Smooth muscle cell (in vitro differentiated cells): ENCODE results near the gene PGBD5. TPM values are rescaled to one million over a fixed set of nuclear protein-coding genes. Genes with fewer than 3 reads are reported as not detected.

Experiments used
- DNase-seq: peaks from one replicate; lab custom pipeline; 2025; ENCODE audit not compliant: unreplicated experiment; lab: John Stamatoyannopoulos, UW
- H2AFZ ChIP-seq: fragments of 200-600 bp; sonication (generic); 2 replicates; pipeline ENCODE4 v1.6.0; 2016; ENCODE audit warnings: antibody characterized with exemption, low read depth, mild to moderate bottlenecking
- H3F3A ChIP-seq: fragments of 200-600 bp; sonication (generic); 2 replicates; pipeline ENCODE4 v1.6.0; 2017; ENCODE audit warnings: antibody characterized with exemption, low read depth
- H3K27ac ChIP-seq: fragments of 200-600 bp; sonication (generic); 2 replicates; pipeline ENCODE4 v1.5.1; 2016; ENCODE audit warnings: low read depth, mild to moderate bottlenecking
- H3K27me3 ChIP-seq: fragments of 200-600 bp; sonication (generic); 2 replicates; pipeline ENCODE4 v1.6.1; 2016; ENCODE audit warnings: low read depth, mild to moderate bottlenecking
- H3K36me3 ChIP-seq: fragments of 200-600 bp; sonication (generic); 2 replicates; pipeline ENCODE4 v1.5.1; 2016; ENCODE audit warnings: low read depth
- H3K4me1 ChIP-seq: fragments of 200-600 bp; sonication (generic); 2 replicates; pipeline ENCODE4 v1.5.1; 2016; ENCODE audit warnings: low read depth
- H3K4me2 ChIP-seq: fragments of 200-600 bp; sonication (generic); 2 replicates; pipeline ENCODE4 v1.6.0; 2016; ENCODE audit warnings: mild to moderate bottlenecking
- H3K4me3 ChIP-seq: fragments of 200-600 bp; sonication (generic); 2 replicates; pipeline ENCODE4 v1.5.1; 2016; ENCODE audit warnings: mild to moderate bottlenecking
- H3K79me2 ChIP-seq: fragments of 200-600 bp; sonication (generic); 2 replicates; pipeline ENCODE4 v1.6.0; 2016; ENCODE audit warnings: low read depth, mild to moderate bottlenecking
- H3K9ac ChIP-seq: fragments of 200-600 bp; sonication (generic); 2 replicates; pipeline ENCODE4 v1.6.0; 2016; ENCODE audit warnings: low read depth
- H3K9me3 ChIP-seq: fragments of 200-600 bp; sonication (generic); replicated peaks from 2 replicates; pipeline ENCODE4 v1.5.1; 2016; ENCODE audit warnings: low read depth
- H4K20me1 ChIP-seq: fragments of 200-600 bp; sonication (generic); 2 replicates; pipeline ENCODE4 v1.6.0; 2016; ENCODE audit warnings: low read depth
- WGBS: methylation state at CpG from one replicate; pipeline ENCODE4 v1.1.7; 2016; ENCODE audit warnings: low lambda C conversion rate; 5-methylcytosine and 5-hydroxymethylcytosine counted together
- polyA plus RNA-seq: library from polyadenylated mRNA; unstranded; fragments of >200 nt; fragmentation: Nextera tagmentation; extraction: Ambion mirVana; gene quantifications from 2 replicates; pipeline ENCODE4 v1.2.1, GENCODE V29; 2016
- total RNA-seq: library from RNA; depleted of rRNA; stranded (reverse); fragments of >200 nt; gene quantifications from 2 replicates; pipeline ENCODE4 v1.2.3, GENCODE V29; 2014
- TF ChIP-seq, protein P1 (sequence below): fragments of 200-600 bp; sonication (generic); IDR thresholded peaks from 2 replicates; pipeline ENCODE4 v1.5.1; 2017; ENCODE audit warnings: borderline replicate concordance, mild to moderate bottlenecking, antibody characterized with exemption; ENCODE audit not compliant: insufficient read depth, poor library complexity, severe bottlenecking

PGBD5 gene
- total and polyA plus RNA-seq, 2 experiments from 2014 or later: 0.83 to 0.94 TPM

DNA sequence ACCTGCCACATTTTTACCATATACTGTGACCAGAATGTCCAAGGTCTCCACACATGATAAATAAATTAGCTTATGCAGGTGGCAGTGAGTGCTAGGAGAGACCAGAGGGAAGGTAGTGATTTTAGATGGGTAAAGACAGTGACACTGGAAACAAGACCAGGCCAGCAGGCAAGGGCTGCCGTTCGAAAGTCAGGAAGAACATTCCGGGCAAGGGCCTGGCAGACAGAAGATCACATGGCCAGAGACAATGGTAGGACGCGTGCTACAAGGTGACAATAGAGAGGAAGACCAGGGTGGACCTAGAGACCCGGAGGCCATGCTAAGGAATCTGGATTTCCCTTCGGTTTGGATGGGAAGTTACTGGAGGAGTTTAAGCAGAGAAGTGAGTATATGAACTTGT is 9.7 kb downstream of the PGBD5 start:
- Histone ChIP-seq H3K9ac (no peak overlapping the region), H3K27ac (no peak overlapping the region), H4K20me1 (no peaks in the 10 kb centered on the region), H3K4me1 (no peaks in the 10 kb centered on the region), H3K79me2 (no peaks in the 10 kb centered on the region), H3K36me3 (no peaks in the 10 kb centered on the region), H3K27me3 (peaks cover 6% of the 10 kb centered on the region), H3K9me3 (no peaks in the 10 kb centered on the region), H3K4me3 (no peak overlapping the region), H3F3A (no peaks in the 10 kb centered on the region), H3K4me2 (no peak overlapping the region), H2AFZ (no peak overlapping the region)
- DNase-seq: no peak
- TF ChIP-seq, protein P1, sequence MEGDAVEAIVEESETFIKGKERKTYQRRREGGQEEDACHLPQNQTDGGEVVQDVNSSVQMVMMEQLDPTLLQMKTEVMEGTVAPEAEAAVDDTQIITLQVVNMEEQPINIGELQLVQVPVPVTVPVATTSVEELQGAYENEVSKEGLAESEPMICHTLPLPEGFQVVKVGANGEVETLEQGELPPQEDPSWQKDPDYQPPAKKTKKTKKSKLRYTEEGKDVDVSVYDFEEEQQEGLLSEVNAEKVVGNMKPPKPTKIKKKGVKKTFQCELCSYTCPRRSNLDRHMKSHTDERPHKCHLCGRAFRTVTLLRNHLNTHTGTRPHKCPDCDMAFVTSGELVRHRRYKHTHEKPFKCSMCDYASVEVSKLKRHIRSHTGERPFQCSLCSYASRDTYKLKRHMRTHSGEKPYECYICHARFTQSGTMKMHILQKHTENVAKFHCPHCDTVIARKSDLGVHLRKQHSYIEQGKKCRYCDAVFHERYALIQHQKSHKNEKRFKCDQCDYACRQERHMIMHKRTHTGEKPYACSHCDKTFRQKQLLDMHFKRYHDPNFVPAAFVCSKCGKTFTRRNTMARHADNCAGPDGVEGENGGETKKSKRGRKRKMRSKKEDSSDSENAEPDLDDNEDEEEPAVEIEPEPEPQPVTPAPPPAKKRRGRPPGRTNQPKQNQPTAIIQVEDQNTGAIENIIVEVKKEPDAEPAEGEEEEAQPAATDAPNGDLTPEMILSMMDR: no peak
- 96% methylated on average over 7 of the region's 7 CpGs for WGBS

DNA sequence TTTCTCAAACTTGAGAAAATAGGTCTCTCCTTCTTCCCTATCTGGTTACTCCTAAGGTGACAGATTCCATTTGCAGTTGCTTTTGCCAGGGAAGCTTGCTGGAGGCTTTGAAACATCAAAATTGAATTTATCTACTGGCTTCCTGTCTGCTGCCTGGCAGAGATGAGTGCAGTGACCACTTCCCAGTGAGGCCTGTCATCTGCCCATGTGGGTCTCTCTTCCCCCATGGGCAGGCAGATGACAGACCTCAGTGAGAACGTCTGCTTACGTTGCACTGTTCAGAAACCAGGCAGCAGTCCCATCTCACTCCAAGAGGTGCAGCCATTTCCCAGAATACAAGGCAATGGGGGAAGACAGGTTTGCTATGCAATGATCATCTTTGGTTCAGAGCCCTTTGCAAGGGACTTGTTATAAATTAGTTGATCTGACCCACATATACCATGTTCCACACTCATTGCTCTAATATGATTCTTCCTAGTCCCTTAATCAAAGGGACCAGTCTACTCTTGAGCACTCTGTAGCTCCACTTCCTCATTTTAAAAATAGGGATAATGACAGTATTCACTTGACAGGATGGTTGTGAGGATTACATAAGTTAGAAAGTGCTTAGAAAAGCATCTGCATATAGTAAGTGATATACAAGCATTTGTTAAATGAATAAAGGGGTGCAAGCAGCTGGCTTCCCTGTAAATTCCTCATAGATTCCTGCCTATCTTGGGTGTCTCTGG is 10.6 kb downstream of the PGBD5 start:
- Histone ChIP-seq H2AFZ (no peak overlapping the region), H3K9ac (no peak overlapping the region), H3K4me1 (no peaks in the 10 kb centered on the region), H3F3A (no peaks in the 10 kb centered on the region), H3K27me3 (peaks cover 4% of the 10 kb centered on the region), H3K4me2 (no peak overlapping the region), H3K9me3 (no peaks in the 10 kb centered on the region), H3K4me3 (no peak overlapping the region), H3K79me2 (no peaks in the 10 kb centered on the region), H3K27ac (no peak overlapping the region), H4K20me1 (no peaks in the 10 kb centered on the region), H3K36me3 (no peaks in the 10 kb centered on the region)
- 85% methylated on average over 2 of the region's 2 CpGs for WGBS
- no peak for DNase-seq
- TF ChIP-seq, protein P1: no peak

- TF ChIP-seq, protein P1: no peak
Observed at GRCh38 chr1:230414694-230415093, 11.4 kb downstream of the PGBD5 start.

DNA sequence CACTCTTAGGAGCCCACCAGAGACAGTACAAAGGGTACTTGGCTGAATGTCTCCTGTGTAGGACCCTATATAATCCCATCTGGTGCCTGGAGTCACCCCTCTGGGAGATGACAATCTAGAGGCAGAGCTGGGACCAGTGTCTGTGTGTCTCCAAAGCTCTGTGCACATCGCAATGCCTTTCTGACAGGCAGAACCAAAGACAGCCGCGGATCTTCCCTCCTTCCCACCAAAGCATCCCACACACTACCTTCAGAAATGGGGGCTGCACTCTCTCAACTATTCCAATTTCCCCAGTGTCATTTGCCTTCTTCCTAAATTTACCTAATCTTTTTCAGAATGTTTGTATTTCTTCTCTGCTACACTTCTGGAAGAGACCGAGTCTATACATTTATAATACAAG is 12.0 kb downstream of the PGBD5 start:
- Histone ChIP-seq H2AFZ (no peak overlapping the region), H3K27me3 (peaks cover 4% of the 10 kb centered on the region), H3K4me1 (no peaks in the 10 kb centered on the region), H3K9me3 (no peaks in the 10 kb centered on the region), H4K20me1 (no peaks in the 10 kb centered on the region), H3K79me2 (no peaks in the 10 kb centered on the region), H3K36me3 (no peaks in the 10 kb centered on the region), H3K27ac (no peak overlapping the region), H3K4me3 (no peak overlapping the region), H3K4me2 (no peak overlapping the region), H3F3A (no peaks in the 10 kb centered on the region), H3K9ac (no peak overlapping the region)
- TF ChIP-seq, protein P1: no peak
- WGBS: 97% methylated on average over 4 of the region's 4 CpGs
- DNase-seq: no peak

More at GRCh38 chr1:230414694-230415093, 11.4 kb downstream of the PGBD5 start:
- no peak for DNase-seq
- no peak overlapping the region for H3K27ac ChIP-seq
- no peaks in the 10 kb centered on the region for H4K20me1 ChIP-seq
- WGBS: 91% methylated on average over 4 of the region's 4 CpGs
- no peak overlapping the region for H3K9ac ChIP-seq
- no peaks in the 10 kb centered on the region for H3K79me2 ChIP-seq
- H3K4me3 ChIP-seq: no peak overlapping the region
- no peaks in the 10 kb centered on the region for H3F3A ChIP-seq
- no peaks in the 10 kb centered on the region for H3K9me3 ChIP-seq
- H3K27me3 ChIP-seq: peaks cover 4% of the 10 kb centered on the region
- no peaks in the 10 kb centered on the region for H3K4me1 ChIP-seq
- no peak overlapping the region for H3K4me2 ChIP-seq
- no peak overlapping the region for H2AFZ ChIP-seq
- no peaks in the 10 kb centered on the region for H3K36me3 ChIP-seq
